Measurements from ENCODE around the gene LPXN. TPM values are rescaled to one million over a fixed set of nuclear protein-coding genes. Genes with fewer than 3 reads are reported as not detected.

The LPXN gene
- total RNA-seq, 5 donors from 2014 or later (not counting 1 experiment from before 2014, with no cell fraction given): 86.8 to 158 (median 142) TPM

- ChIA-PET POLR2A (interaction anchor here in 1 of 2 donors (0.6 kb wide), 1 partner anchor 1030 kb away, joined by 3 read pairs; no protein-coding TSS in a partner anchor), CTCF (interaction anchor here in 1 of 2 donors (0.5 to 4.2 kb wide), 4 partner anchors 11 to 64 kb away, joined by 3 to 21 read pairs (median 4); partner anchors contain the start of gene LPXN)
- Mint-ChIP-seq H3K27ac (no peak overlapping the region), H3K4me3 (no peak overlapping the region), H3K9me3 (no peaks in the 10 kb centered on the region), H3K27me3 (no peaks in the 10 kb centered on the region), H3K4me1 (peaks cover 61 to 72% (median 72%) of the 10 kb centered on the region in 3 donors), H3K36me3 (peaks cover 17% of the 10 kb centered on the region)
- peaks cover 0 to 15% of the 10 kb centered on the region in 2 donors for H3K36me3 ChIP-seq (ENCODE audit: control insufficient read depth in 2 of 2, extremely low read depth in 1 of 2, insufficient read depth in 1 of 2, low read length in 1 of 2)
- no peak overlapping the region for H3K4me3 ChIP-seq (ENCODE audit: control insufficient read depth in 1 of 2, extremely low read depth in 1 of 2, low read length in 1 of 2)
- H3K4me1 ChIP-seq (ENCODE audit: control insufficient read depth in 1 of 2, extremely low read depth in 1 of 2, insufficient read depth in 2 of 2, low read length in 2 of 2): peaks cover 0 to 14% of the 10 kb centered on the region in 2 experiments
- no CpG with 5 or more reads among the region's 2 CpGs for WGBS (ENCODE audit: insufficient coverage)
- no peaks in the 10 kb centered on the region for H3K27me3 ChIP-seq (replicated peaks in 1 of 2; ENCODE audit: control insufficient read depth in 2 of 2, extremely low read depth in 1 of 2, insufficient read depth in 2 of 2, low read length in 1 of 2)
- DNase-seq (no peak), ATAC-seq (replicated peaks in 1 of 4) (no peak)
- no peak overlapping the region for H3K27ac ChIP-seq (ENCODE audit: low read length)
- H3K9me3 ChIP-seq: no peaks in the 10 kb centered on the region
Measured at GRCh38 chr11:58586998-58587397, 11.3 kb upstream of the LPXN start.

GRCh38 chr11:58582437-58582836 lies 6.8 kb upstream of the LPXN start:
- H3K27ac Mint-ChIP-seq: no peak overlapping the region
- CTCF ChIA-PET: interaction anchor here (0.5 to 1.5 kb wide), 3 partner anchors 15 to 45 kb away, joined by 3 to 19 read pairs (median 4); no protein-coding TSS in a partner anchor

GRCh38 chr11:58580311-58580710 lies 4.7 kb upstream of the LPXN start:
- ChIA-PET CTCF (interaction anchor here (1.0 to 6.3 kb wide), 6 partner anchors 9 to 555 kb away, joined by 3 to 108 read pairs (median 4); no protein-coding TSS in a partner anchor), POLR2A (interaction anchor here (0.5 to 1.2 kb wide), 3 partner anchors 11 to 35 kb away, joined by 3 to 9 read pairs (median 4); no protein-coding TSS in a partner anchor)
- Mint-ChIP-seq H3K4me1 (peaks cover 63 to 67% (median 66%) of the 10 kb centered on the region in 3 donors), H3K27me3 (no peaks in the 10 kb centered on the region), H3K36me3 (peaks cover 5% of the 10 kb centered on the region), H3K9me3 (no peaks in the 10 kb centered on the region), H3K27ac (peak overlapping the region; percentile 91 to 98), H3K4me3 (peak overlapping the region; percentile 93 to 99 (median 96))
- Histone ChIP-seq H3K4me1 (ENCODE audit: control insufficient read depth in 1 of 2, extremely low read depth in 1 of 2, insufficient read depth in 2 of 2, low read length in 2 of 2) (peaks cover 26 to 49% of the 10 kb centered on the region in 2 experiments), H3K4me3 (ENCODE audit: control insufficient read depth in 1 of 2, extremely low read depth in 1 of 2, low read length in 1 of 2) (peak overlapping the region; percentile 15 to 74), H3K27me3 (replicated peaks in 1 of 2; ENCODE audit: control insufficient read depth in 2 of 2, extremely low read depth in 1 of 2, insufficient read depth in 2 of 2, low read length in 1 of 2) (no peaks in the 10 kb centered on the region), H3K27ac (ENCODE audit: low read length) (peak overlapping the region; percentile 89), H3K9me3 (no peaks in the 10 kb centered on the region), H3K36me3 (ENCODE audit: control insufficient read depth in 2 of 2, extremely low read depth in 1 of 2, insufficient read depth in 1 of 2, low read length in 1 of 2) (no peaks in the 10 kb centered on the region)
- DNase-seq: no peak
- no peak for ATAC-seq (replicated peaks in 1 of 4)
- WGBS (ENCODE audit: insufficient coverage): no CpG with 5 or more reads among the region's 2 CpGs

More at GRCh38 chr11:58582437-58582836, 6.8 kb upstream of the LPXN start:
- H3K27ac ChIP-seq (ENCODE audit: low read length): no peak overlapping the region
- no peaks in the 10 kb centered on the region for H3K27me3 ChIP-seq (replicated peaks in 1 of 2; ENCODE audit: control insufficient read depth in 2 of 2, extremely low read depth in 1 of 2, insufficient read depth in 2 of 2, low read length in 1 of 2)
- Mint-ChIP-seq H3K4me3 (peak overlapping the region in 1 of 3 donors; percentile 93), H3K9me3 (no peaks in the 10 kb centered on the region), H3K36me3 (peaks cover 14% of the 10 kb centered on the region), H3K4me1 (peaks cover 64 to 66% (median 64%) of the 10 kb centered on the region in 3 donors), H3K27me3 (no peaks in the 10 kb centered on the region)
- no CpG with 5 or more reads among the region's 1 CpG for WGBS (ENCODE audit: insufficient coverage)
- no peaks in the 10 kb centered on the region for H3K9me3 ChIP-seq
- ATAC-seq (replicated peaks in 1 of 4): no peak
- no peak for DNase-seq
- H3K36me3 ChIP-seq (ENCODE audit: control insufficient read depth in 2 of 2, extremely low read depth in 1 of 2, insufficient read depth in 1 of 2, low read length in 1 of 2): peaks cover 0 to 12% of the 10 kb centered on the region in 2 donors
- no peak overlapping the region for H3K4me3 ChIP-seq (ENCODE audit: control insufficient read depth in 1 of 2, extremely low read depth in 1 of 2, low read length in 1 of 2)
- POLR2A ChIA-PET: interaction anchor here in 1 of 2 donors (0.6 to 0.8 kb wide), 2 partner anchors 13 to 317 kb away, joined by 3 read pairs; no protein-coding TSS in a partner anchor
- peaks cover 14 to 31% of the 10 kb centered on the region in 2 experiments for H3K4me1 ChIP-seq (ENCODE audit: control insufficient read depth in 1 of 2, extremely low read depth in 1 of 2, insufficient read depth in 2 of 2, low read length in 2 of 2)

- POLR2A ChIA-PET: interaction anchor here (0.5 to 1.2 kb wide), 6 partner anchors 10 to 1254 kb away, joined by 3 to 9 read pairs (median 5); no protein-coding TSS in a partner anchor
- Mint-ChIP-seq H3K4me3 (peak overlapping the region; percentile 93 to 99 (median 96)), H3K27ac (peak overlapping the region; percentile 96 to 100), H3K36me3 (peaks cover 5% of the 10 kb centered on the region), H3K27me3 (no peaks in the 10 kb centered on the region), H3K9me3 (no peaks in the 10 kb centered on the region), H3K4me1 (peaks cover 66 to 75% (median 69%) of the 10 kb centered on the region in 3 donors)
- CTCF ChIA-PET: interaction anchor here (0.6 to 6.3 kb wide), 10 partner anchors 10 to 579 kb away, joined by 3 to 108 read pairs (median 3); no protein-coding TSS in a partner anchor
- H3K4me1 ChIP-seq (ENCODE audit: control insufficient read depth in 1 of 2, extremely low read depth in 1 of 2, insufficient read depth in 2 of 2, low read length in 2 of 2): peaks cover 26 to 56% of the 10 kb centered on the region in 2 experiments
- DNase-seq (peak; percentile 82 to 96 (median 91)), ATAC-seq (replicated peaks in 1 of 4) (peak; percentile 44 to 52 (median 48))
- no peaks in the 10 kb centered on the region for H3K9me3 ChIP-seq
- H3K27ac ChIP-seq (ENCODE audit: low read length): peak overlapping the region; percentile 89
- H3K36me3 ChIP-seq (ENCODE audit: control insufficient read depth in 2 of 2, extremely low read depth in 1 of 2, insufficient read depth in 1 of 2, low read length in 1 of 2): no peaks in the 10 kb centered on the region
- 0% methylated on average over 71 of the region's 78 CpGs for WGBS (ENCODE audit: insufficient coverage)
- H3K27me3 ChIP-seq (replicated peaks in 1 of 2; ENCODE audit: control insufficient read depth in 2 of 2, extremely low read depth in 1 of 2, insufficient read depth in 2 of 2, low read length in 1 of 2): no peaks in the 10 kb centered on the region
- peak overlapping the region; percentile 74 to 94 for H3K4me3 ChIP-seq (ENCODE audit: control insufficient read depth in 1 of 2, extremely low read depth in 1 of 2, low read length in 1 of 2)
Measured at GRCh38 chr11:58579192-58580129, 3.8 kb upstream of the LPXN start.

- POLR2A ChIA-PET: interaction anchor here (2.5 to 3.4 kb wide), 2 partner anchors 11 to 12 kb away, joined by 12 to 35 read pairs; no protein-coding TSS in a partner anchor
- peak; percentile 90 to 99 (median 97) for DNase-seq
- Histone ChIP-seq H3K4me1 (ENCODE audit: control insufficient read depth in 1 of 2, extremely low read depth in 1 of 2, insufficient read depth in 2 of 2, low read length in 2 of 2) (peaks cover 29 to 60% of the 10 kb centered on the region in 2 experiments), H3K36me3 (ENCODE audit: control insufficient read depth in 2 of 2, extremely low read depth in 1 of 2, insufficient read depth in 1 of 2, low read length in 1 of 2) (no peaks in the 10 kb centered on the region), H3K27me3 (replicated peaks in 1 of 2; ENCODE audit: control insufficient read depth in 2 of 2, extremely low read depth in 1 of 2, insufficient read depth in 2 of 2, low read length in 1 of 2) (no peaks in the 10 kb centered on the region), H3K27ac (ENCODE audit: low read length) (peak within 1 kb of the TSS; percentile 99), H3K4me3 (ENCODE audit: control insufficient read depth in 1 of 2, extremely low read depth in 1 of 2, low read length in 1 of 2) (peak within 1 kb of the TSS; percentile 74 to 99), H3K9me3 (no peaks in the 10 kb centered on the region)
- H3K27ac Mint-ChIP-seq: peak within 1 kb of the TSS; percentile 96 to 100
- no peaks in the 10 kb centered on the region for H3K27me3 Mint-ChIP-seq
- H3K4me3 Mint-ChIP-seq: peak within 1 kb of the TSS; percentile 93 to 99 (median 96)
- H3K9me3 Mint-ChIP-seq: no peaks in the 10 kb centered on the region
- peaks cover 67 to 77% (median 73%) of the 10 kb centered on the region in 3 donors for H3K4me1 Mint-ChIP-seq
- ATAC-seq (replicated peaks in 1 of 4): peak; percentile 62 to 71 (median 66)
- WGBS (ENCODE audit: insufficient coverage): 0% methylated on average over 34 of the region's 51 CpGs
- peaks cover 5% of the 10 kb centered on the region for H3K36me3 Mint-ChIP-seq
- CTCF ChIA-PET: interaction anchor here (0.9 to 6.3 kb wide), 3 partner anchors 11 to 45 kb away, joined by 3 to 108 read pairs (median 3); no protein-coding TSS in a partner anchor
Measured at GRCh38 chr11:58578635-58579191, 3.1 kb upstream of the LPXN start, which contains the start of gene ZFP91. TSS of gene ZFP91 (plus strand) at chr11:58579063. CDS start at chr11:58579282, 219 bp downstream.
